Gastroesophageal sphincter (tissue), 4 donors: ENCODE data around the gene ZNF286A. TPM values are rescaled to one million over a fixed set of nuclear protein-coding genes. Genes with fewer than 3 reads are reported as not detected.
"Not testable (repeated sequence)": the region's sequence is repeated elsewhere in the genome, so short reads cannot be mapped to it uniquely, and the experiment has no call there.

Experiments
- ATAC-seq: fragments of 150-250 bp; one replicate; pipeline ENCODE4 v1.9.1; 2016; ENCODE audit warnings: mild to moderate bottlenecking, moderate library complexity
- H3K27ac ChIP-seq, 4 donors: fragments of 200-600 bp; sonication (generic) in 3 of 4; 1 replicate in 3 of 4; 2 replicates in 1 of 4; pipeline ENCODE4 v1.5.1; 2016 to 2019
- H3K27me3 ChIP-seq: fragments of 200-600 bp; sonication (generic); one replicate; pipeline ENCODE4 v1.5.1; 2019
- H3K36me3 ChIP-seq, 2 donors: fragments of 200-600 bp; sonication (generic); one replicate each; pipeline ENCODE4 v1.5.1; 2019; ENCODE audit warnings: control low read depth in 1 of 2
- H3K4me1 ChIP-seq, 3 donors: fragments of 200-600 bp; sonication (generic); 1 replicate in 2 of 3; 2 replicates in 1 of 3; pipeline ENCODE4 v1.5.1; 2016 to 2019; ENCODE audit warnings: control low read depth in 2 of 3
- H3K4me3 ChIP-seq, 2 donors: fragments of 200-600 bp; sonication (generic); one replicate each; pipeline ENCODE4 v1.5.1; 2019; ENCODE audit warnings: mild to moderate bottlenecking in 1 of 2, moderate library complexity in 1 of 2
- H3K9me3 ChIP-seq, 3 donors: fragments of 200-600 bp; sonication (generic); one replicate each; pipeline ENCODE4 v1.5.1; 2017 to 2019; ENCODE audit warnings: control low read depth in 2 of 3
- POLR2AphosphoS5 ChIP-seq: sonication (generic); formaldehyde crosslinking; IDR thresholded peaks from one replicate; pipeline ENCODE4 v1.6.1; 2017; ENCODE audit warnings: antibody characterized with exemption
- WGBS, 2 donors: methylation state at CpG; one replicate each; pipeline ENCODE4 v1.1.5; 2018; ENCODE audit warnings: low coverage in 1 of 2; 5-methylcytosine and 5-hydroxymethylcytosine counted together
- total RNA-seq, 4 donors: library from RNA; depleted of rRNA; stranded (reverse); fragments of >200 nt; gene quantifications; one replicate each; pipeline ENCODE4 v1.1.0, GENCODE V29; 2016

Gene ZNF286A
- total RNA-seq, 4 donors from 2014 or later: 15.3 to 27.9 (median 21.8) TPM

DNA sequence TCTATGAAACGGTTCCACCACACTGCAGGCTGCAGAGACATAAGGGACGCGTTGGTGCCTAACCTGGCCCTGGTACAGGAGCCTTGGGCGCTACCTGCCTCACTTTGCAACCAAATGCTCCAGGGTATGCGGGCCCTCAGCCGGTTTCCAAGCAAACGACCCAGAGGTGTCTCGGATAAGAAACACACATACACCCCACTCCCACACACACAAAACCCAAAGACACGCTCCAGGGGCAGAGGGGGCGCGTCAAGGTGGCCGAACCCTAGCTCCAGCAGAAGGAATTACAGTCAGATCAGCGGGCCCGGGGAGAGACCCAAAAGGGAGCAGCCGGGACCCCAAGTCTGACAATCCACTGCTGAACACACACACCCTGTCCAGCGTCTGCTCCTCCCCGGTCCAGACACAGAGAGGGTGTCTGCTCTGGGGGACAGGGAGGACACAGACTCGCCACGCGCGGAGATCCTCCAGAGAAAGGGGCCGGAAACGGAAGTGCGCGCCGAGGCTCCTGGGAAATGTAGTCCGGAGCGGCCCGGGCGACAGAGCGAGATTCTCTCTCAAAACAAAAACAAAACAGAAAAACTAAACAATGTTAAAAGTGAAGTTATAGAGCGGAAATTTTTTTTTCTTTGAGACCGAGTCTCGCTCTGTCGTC is 15.6 kb upstream of the ZNF286A start, which contains the start of gene TRIM16:
TSS of gene TRIM16 (minus strand) at position 488 of the 655 bp plus-strand sequence. CDS start 32,702 bp downstream, outside the sequence.
- Histone ChIP-seq H3K4me1 (peaks cover 0 to 13% (median 0%) of the 10 kb centered on the region in 3 donors), H3K27ac (peak within 1 kb of the TSS in 3 of 4 donors; percentile 63 to 73 (median 63)), H3K4me3 (peak within 1 kb of the TSS; percentile 57 to 58)
- TF ChIP-seq POLR2AphosphoS5: peak; percentile 4
- peak; percentile 94 for ATAC-seq
- not testable (repeated sequence) for H3K36me3 ChIP-seq, H3K27me3 ChIP-seq, H3K9me3 ChIP-seq
- 1% methylated on average over 9 to 20 of the region's 35 CpGs for WGBS, 2 donors

- not testable (repeated sequence) for H3K36me3 ChIP-seq, H3K27ac ChIP-seq, H3K9me3 ChIP-seq, H3K4me3 ChIP-seq, H3K27me3 ChIP-seq, ATAC-seq
- WGBS, 2 donors: 100% methylated on average over 1 of the region's 1 CpG
- peaks cover 0 to 13% (median 0%) of the 10 kb centered on the region in 3 donors for H3K4me1 ChIP-seq
Observed at GRCh38 chr17:15687494-15687893, 12.1 kb upstream of the ZNF286A start.

GRCh38 chr17:15698967-15699366 is 585 bp upstream of the ZNF286A start:
- Histone ChIP-seq H3K27ac (peak overlapping the region in 3 of 4 donors; percentile 75 to 81 (median 76)), H3K4me3 (peak overlapping the region; percentile 40 to 58)
- not testable (repeated sequence) for H3K9me3 ChIP-seq, H3K36me3 ChIP-seq, H3K27me3 ChIP-seq, H3K4me1 ChIP-seq
- WGBS, 2 donors: 0% methylated on average over 1 of the region's 3 CpGs; no CpG with 5 or more reads in 1 of the 2 donors
- ATAC-seq: peak; percentile 26

GRCh38 chr17:15699937-15700336 is 385 bp downstream of the ZNF286A start:
- not testable (repeated sequence) for H3K4me1 ChIP-seq, H3K27me3 ChIP-seq, H3K9me3 ChIP-seq
- ATAC-seq: peak; percentile 24
- Histone ChIP-seq H3K4me3 (peak overlapping the region; percentile 40 to 58), H3K27ac (peak overlapping the region in 3 of 4 donors; percentile 75 to 81 (median 76)), H3K36me3 (peaks cover 0 to 15% of the 10 kb centered on the region in 2 donors)
- no CpG with 5 or more reads among the region's 21 CpGs for WGBS, 2 donors

DNA sequence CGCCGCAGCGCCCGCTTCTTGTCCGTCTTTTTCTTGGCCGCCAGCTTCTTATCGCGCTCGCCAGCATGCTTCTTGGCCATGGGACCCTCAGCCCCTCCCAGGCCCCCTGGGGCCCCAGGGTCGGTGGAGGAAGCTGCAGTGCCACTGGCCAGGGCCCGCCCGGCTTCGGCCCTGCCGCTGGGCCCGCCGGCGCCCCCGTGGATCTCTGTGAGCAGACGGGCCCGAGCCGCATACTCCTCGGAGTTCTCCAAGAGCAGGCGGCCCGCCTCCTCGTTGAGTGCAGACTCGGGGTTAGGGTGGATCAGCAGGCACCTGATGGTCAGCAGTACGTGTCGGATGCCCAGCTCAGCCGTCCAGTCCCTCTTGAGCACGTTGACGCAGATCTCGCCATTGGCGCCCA is 4.7 kb downstream of the ZNF286A start:
- Histone ChIP-seq H3K9me3 (peaks cover 0 to 13% (median 0%) of the 10 kb centered on the region in 3 donors), H3K36me3 (peaks cover 4 to 54% of the 10 kb centered on the region in 2 donors)
- H3K4me1 ChIP-seq, ATAC-seq, H3K27ac ChIP-seq, H3K4me3 ChIP-seq, H3K27me3 ChIP-seq: not testable (repeated sequence)
- WGBS, 2 donors: no CpG with 5 or more reads among the region's 33 CpGs

GRCh38 chr17:15704813-15705212 is 5.3 kb downstream of the ZNF286A start:
- not testable (repeated sequence) for H3K4me1 ChIP-seq, ATAC-seq, H3K27me3 ChIP-seq, H3K4me3 ChIP-seq, H3K27ac ChIP-seq
- Histone ChIP-seq H3K9me3 (peaks cover 0 to 13% (median 0%) of the 10 kb centered on the region in 3 donors), H3K36me3 (peaks cover 4 to 59% of the 10 kb centered on the region in 2 donors)
- WGBS, 2 donors: 96 to 100% methylated on average over 2 to 14 of the region's 32 CpGs

GRCh38 chr17:15708879-15709278 is 9.3 kb downstream of the ZNF286A start:
- H3K9me3 ChIP-seq: peaks cover 0 to 33% (median 0%) of the 10 kb centered on the region in 3 donors
- H3K27me3 ChIP-seq, H3K4me1 ChIP-seq, ATAC-seq, H3K4me3 ChIP-seq, H3K27ac ChIP-seq: not testable (repeated sequence)
- WGBS, 2 donors: 100% methylated on average over 1 of the region's 3 CpGs
- H3K36me3 ChIP-seq: peaks cover 4 to 88% of the 10 kb centered on the region in 2 donors

GRCh38 chr17:15716601-15717563 is 17.3 kb downstream of the ZNF286A start:
- H3K36me3 ChIP-seq: peaks cover 0 to 41% of the 10 kb centered on the region in 2 donors
- 95 to 98% methylated on average over 5 to 7 of the region's 11 CpGs for WGBS, 2 donors
- not testable (repeated sequence) for ATAC-seq, H3K4me3 ChIP-seq, H3K27me3 ChIP-seq, H3K4me1 ChIP-seq, H3K27ac ChIP-seq
- H3K9me3 ChIP-seq: peaks cover 0 to 79% (median 0%) of the 10 kb centered on the region in 3 donors

GRCh38 chr17:15730535-15730934 is 31.0 kb downstream of the ZNF286A start:
- not testable (repeated sequence) for H3K4me1 ChIP-seq, ATAC-seq, H3K9me3 ChIP-seq, H3K27me3 ChIP-seq, H3K36me3 ChIP-seq, H3K4me3 ChIP-seq, H3K27ac ChIP-seq
- no CpG with 5 or more reads among the region's 14 CpGs for WGBS, 2 donors

DNA sequence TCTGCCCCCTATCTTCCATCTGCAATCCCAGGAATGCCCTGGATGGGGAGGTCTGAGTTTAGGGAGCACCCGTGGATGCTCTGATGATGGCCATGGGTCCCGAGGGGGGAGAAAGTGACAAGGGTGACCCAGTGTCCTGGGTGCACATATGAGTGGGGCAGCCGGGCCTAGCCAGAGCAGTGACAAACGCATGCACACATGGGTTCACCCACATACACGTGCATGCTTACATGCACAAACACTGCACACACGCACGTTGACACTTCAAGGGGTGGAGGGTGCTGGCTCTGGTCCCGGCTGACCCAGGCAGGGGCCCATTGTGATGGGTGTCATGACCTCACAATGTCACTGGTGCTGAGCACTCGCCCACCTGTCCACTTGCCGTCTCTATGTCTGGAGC is 32.3 kb downstream of the ZNF286A start, which contains the start of gene TBC1D26:
TSS of gene TBC1D26 (plus strand) at position 384 of the 400 bp plus-strand sequence. CDS start 3,066 bp downstream, outside the sequence.
- no CpG with 5 or more reads among the region's 10 CpGs for WGBS, 2 donors
- H3K36me3 ChIP-seq, ATAC-seq: not testable (repeated sequence)

GRCh38 chr17:15733174-15733789 is 33.7 kb downstream of the ZNF286A start:
- H3K27me3 ChIP-seq, H3K9me3 ChIP-seq, H3K27ac ChIP-seq, H3K4me3 ChIP-seq, ATAC-seq, H3K36me3 ChIP-seq, H3K4me1 ChIP-seq: not testable (repeated sequence)
- WGBS, 2 donors: 100% methylated on average over 1 of the region's 10 CpGs; no CpG with 5 or more reads in 1 of the 2 donors

More for the DNA sequence above, 32.3 kb downstream of the ZNF286A start, which contains the start of gene TBC1D26:
- H3K9me3 ChIP-seq, H3K4me1 ChIP-seq, H3K4me3 ChIP-seq, H3K27ac ChIP-seq, H3K27me3 ChIP-seq: not testable (repeated sequence)

GRCh38 chr17:15736578-15736977 is 37.0 kb downstream of the ZNF286A start:
- H3K4me1 ChIP-seq, H3K9me3 ChIP-seq, H3K36me3 ChIP-seq, H3K4me3 ChIP-seq, ATAC-seq, H3K27ac ChIP-seq, H3K27me3 ChIP-seq: not testable (repeated sequence)
- 80 to 100% methylated on average over 2 to 4 of the region's 5 CpGs for WGBS, 2 donors
